ENCODE measurements around the gene DNAAF3.

The DNAAF3 gene

DNA sequence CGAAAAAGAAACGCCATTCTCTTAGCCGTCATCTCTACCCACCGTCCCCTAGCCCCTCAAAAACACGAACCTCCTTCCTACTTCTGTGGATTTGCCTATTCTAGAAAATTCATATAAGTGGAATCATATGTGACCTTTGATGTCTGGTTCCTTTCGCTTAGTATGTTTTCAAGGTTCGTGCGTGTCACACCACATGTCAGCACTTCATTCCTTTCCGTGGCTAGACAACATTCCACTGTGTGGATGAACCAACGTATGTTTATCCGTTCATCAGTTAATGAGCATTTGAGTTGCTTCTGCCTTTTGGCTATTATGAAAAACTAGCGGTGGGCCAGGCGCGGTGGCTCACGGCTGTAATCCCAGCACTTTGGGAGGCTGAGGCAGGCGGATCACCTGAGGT lies 35.0 kb downstream of the DNAAF3 start:
- TF ChIP-seq, protein P1, sequence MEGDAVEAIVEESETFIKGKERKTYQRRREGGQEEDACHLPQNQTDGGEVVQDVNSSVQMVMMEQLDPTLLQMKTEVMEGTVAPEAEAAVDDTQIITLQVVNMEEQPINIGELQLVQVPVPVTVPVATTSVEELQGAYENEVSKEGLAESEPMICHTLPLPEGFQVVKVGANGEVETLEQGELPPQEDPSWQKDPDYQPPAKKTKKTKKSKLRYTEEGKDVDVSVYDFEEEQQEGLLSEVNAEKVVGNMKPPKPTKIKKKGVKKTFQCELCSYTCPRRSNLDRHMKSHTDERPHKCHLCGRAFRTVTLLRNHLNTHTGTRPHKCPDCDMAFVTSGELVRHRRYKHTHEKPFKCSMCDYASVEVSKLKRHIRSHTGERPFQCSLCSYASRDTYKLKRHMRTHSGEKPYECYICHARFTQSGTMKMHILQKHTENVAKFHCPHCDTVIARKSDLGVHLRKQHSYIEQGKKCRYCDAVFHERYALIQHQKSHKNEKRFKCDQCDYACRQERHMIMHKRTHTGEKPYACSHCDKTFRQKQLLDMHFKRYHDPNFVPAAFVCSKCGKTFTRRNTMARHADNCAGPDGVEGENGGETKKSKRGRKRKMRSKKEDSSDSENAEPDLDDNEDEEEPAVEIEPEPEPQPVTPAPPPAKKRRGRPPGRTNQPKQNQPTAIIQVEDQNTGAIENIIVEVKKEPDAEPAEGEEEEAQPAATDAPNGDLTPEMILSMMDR (IDR thresholded peaks at IDR 0.05; ENCODE audit: low read depth, low read length, missing control alignments): no peak
- H3K4me3 ChIP-seq (ENCODE audit: low read depth, low read length): no peak overlapping the region
- no peak for DNase-seq (ENCODE audit: low read depth)

DNA sequence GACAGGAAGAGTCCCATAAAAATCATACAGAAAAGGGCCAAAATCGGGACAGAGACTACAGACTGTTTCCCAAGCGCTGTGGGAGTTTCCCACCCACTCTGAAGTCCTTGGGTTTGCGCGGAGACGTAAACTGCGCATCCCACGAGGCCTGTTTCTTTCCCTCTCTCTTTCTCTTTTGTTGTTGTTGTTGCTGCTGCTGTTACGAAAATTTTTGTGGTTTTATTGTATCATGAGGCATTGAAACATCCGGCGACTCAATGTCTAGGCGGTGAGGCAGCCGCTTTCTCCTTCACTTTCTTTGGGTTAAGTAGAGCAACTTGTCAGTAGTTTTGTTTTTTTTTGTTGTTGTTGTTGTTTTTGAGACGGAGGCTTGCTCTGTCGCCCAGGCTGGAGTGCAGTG lies 47.4 kb downstream of the DNAAF3 start:
- no peak overlapping the region for H3K4me3 ChIP-seq (ENCODE audit: low read depth, low read length)
- DNase-seq (ENCODE audit: low read depth): no peak
- TF ChIP-seq, protein P1 (IDR thresholded peaks at IDR 0.05; ENCODE audit: low read depth, low read length, missing control alignments): no peak

DNA sequence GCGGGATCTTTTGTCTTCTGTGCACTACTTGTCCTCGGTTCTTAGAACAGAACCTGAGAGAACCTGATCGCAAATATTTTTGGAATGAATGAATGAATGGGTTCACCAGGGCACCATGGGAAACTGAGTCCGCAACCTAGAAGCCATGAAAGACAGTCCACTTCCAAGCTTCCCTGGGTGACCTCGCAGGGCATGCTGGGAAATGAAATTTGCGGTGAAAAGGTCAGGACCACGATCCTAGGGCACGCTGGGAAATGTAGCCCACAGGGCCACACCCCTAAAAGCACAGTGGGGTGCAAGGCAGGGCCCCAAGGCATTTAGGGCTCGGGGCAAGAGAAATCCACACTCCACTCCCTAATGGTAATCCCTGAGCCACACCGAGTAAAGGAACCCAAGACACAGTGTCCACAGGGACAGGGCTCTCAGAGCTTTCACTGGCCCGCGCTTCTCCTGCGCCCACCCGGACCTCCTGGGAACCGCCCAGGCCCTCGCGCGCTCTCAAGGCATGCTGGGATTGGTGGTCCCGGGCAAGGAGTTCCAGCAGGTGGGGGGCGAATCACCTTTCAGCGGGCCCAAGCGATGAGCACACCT lies 47.9 kb downstream of the DNAAF3 start:
- H3K4me3 ChIP-seq (ENCODE audit: low read depth, low read length): peak overlapping the region; percentile 70
- TF ChIP-seq, protein P1 (IDR thresholded peaks at IDR 0.05; ENCODE audit: low read depth, low read length, missing control alignments): no peak
- DNase-seq (ENCODE audit: low read depth): no peak

DNA sequence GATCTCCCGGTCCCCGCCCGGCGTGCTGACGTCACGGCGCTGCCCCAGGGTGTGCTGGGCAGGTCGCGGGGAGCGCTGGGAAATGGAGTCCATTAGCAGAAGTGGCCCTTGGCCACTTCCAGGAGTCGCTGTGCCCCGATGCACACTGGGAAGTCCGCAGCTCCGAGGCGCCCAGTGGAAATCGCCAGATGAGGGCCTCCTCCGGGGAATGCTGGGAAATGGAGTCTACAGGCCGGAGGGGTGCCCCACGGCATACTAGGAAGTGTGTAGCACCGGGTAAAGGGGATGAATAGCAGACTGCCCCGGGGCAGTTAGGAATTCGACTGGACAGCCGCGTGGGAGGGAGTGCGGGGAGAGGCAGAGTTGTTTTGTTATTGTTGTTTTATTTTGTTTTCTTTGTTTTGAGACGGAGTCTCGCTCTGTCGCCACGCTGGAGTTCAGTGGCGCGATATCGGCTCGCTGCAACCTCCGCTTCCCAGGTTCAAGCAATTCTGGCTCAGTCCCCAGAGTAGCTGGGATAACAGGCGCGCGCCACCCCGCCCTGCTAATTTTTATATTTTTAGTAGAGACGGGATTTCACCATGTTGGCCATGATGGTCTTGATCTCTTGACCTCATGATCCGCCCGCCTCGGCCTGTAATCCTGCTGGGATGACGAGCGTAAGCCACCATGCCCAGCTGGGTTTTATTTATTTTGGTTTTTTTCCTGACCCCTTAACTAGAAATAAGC lies 48.6 kb downstream of the DNAAF3 start:
- DNase-seq (ENCODE audit: low read depth): peak; percentile 95
- TF ChIP-seq, protein P1 (IDR thresholded peaks at IDR 0.05; ENCODE audit: low read depth, low read length, missing control alignments): no peak
- peak overlapping the region; percentile 70 for H3K4me3 ChIP-seq (ENCODE audit: low read depth, low read length)

DNA sequence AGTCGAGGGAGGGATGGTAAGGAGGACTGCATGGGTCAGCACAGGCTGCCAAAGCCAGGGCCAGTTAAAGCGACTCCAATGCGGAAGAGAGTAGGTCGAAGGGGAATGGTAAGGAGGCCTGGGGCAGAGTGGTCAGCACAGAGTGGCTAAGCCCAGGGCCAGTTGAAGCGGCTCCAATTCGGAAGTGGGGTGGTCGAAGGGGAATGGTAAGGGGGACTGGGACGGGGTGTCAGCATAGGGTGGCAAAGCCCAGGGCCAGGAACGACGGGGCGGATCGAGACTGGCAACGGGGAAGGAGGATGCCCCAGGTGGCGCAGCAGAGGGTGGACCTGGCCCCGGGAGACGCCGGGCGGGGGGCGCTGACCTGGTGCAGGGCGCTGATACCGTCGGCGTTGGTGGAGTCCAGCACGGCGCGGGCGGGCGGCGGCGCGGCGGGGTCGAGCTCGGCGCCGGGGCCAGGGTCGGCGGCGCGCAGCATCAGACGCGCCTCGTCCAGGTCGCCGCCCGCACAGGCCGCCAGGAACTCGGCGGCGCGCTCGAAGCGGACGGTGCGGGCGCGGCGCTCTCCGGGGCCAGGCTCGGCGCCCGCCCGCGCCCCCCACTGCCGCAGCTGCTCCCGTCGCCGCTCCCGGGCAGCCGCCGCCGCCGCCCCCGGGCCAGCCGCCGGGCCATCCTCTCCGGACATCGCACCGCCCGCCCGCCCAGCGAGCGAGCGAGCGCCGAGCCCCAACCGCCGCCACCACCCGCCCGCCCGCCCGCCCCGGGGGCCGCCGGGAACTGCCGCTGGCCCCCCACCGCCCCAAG lies 49.4 kb downstream of the DNAAF3 start, which contains the start of gene PPP1R12C:
PPP1R12C (minus strand) TSS at position 779 of the 804 bp plus-strand sequence; CDS start at position 685, 94 bp downstream.
- H3K4me3 ChIP-seq (ENCODE audit: low read depth, low read length): peak within 1 kb of the TSS; percentile 77
- TF ChIP-seq, protein P1 (IDR thresholded peaks at IDR 0.05; ENCODE audit: low read depth, low read length, missing control alignments): no peak
- DNase-seq (ENCODE audit: low read depth): no peak

DNA sequence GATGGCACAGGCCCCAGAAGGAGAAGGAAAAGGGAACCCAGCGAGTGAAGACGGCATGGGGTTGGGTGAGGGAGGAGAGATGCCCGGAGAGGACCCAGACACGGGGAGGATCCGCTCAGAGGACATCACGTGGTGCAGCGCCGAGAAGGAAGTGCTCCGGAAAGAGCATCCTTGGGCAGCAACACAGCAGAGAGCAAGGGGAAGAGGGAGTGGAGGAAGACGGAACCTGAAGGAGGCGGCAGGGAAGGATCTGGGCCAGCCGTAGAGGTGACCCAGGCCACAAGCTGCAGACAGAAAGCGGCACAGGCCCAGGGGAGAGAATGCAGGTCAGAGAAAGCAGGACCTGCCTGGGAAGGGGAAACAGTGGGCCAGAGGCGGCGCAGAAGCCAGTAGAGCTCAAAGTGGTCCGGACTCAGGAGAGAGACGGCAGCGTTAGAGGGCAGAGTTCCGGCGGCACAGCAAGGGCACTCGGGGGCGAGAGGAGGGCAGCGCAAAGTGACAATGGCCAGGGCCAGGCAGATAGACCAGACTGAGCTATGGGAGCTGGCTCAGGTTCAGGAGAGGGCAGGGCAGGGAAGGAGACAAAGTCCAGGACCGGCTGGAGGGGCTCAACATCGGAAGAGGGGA lies 50.1 kb downstream of the DNAAF3 start:
- DNase-seq (ENCODE audit: low read depth): no peak
- TF ChIP-seq, protein P1 (IDR thresholded peaks at IDR 0.05; ENCODE audit: low read depth, low read length, missing control alignments): no peak
- H3K4me3 ChIP-seq (ENCODE audit: low read depth, low read length): peak overlapping the region; percentile 77
